Prostate gland (tissue), 2 donors: ENCODE results near the gene MTFR2.

ENCODE experiments used
- CTCF ChIP-seq, 4 experiments: fragments of 200-600 bp in 2 of 4; fragments of 450-650 bp in 2 of 4; sonication (generic) in 2 of 4; IDR thresholded peaks; 1 replicate in 3 of 4; 2 replicates in 1 of 4; pipeline ENCODE4 v1.5.1; 2016 to 2019; ENCODE audit warnings: antibody characterized with exemption in 4 of 4, mild to moderate bottlenecking in 2 of 4, moderate library complexity in 2 of 4
- POLR2A ChIP-seq: fragments of 450-650 bp; IDR thresholded peaks from one replicate; pipeline ENCODE4 v1.6.1; 2016; ENCODE audit warnings: antibody characterized with exemption, mild to moderate bottlenecking

GRCh38 chr6:136209496-136209895 is 40.6 kb downstream of the MTFR2 start:
- TF ChIP-seq CTCF (IDR thresholded peaks at IDR 0.05) (no peak), POLR2A (no peak)
